Fibroblast of the aortic adventitia (primary cell): ENCODE measurements around the gene PARP16. TPM values are rescaled to one million over a fixed set of nuclear protein-coding genes. Genes with fewer than 3 reads are reported as not detected.
A peak's percentile ranks its signal among the peaks of the same experiment; 100 is the strongest.

Experiments used
- DNase-seq: peaks from one replicate; pipeline ENCODE4 v3.0.0-alpha.2; 2010; ENCODE audit warnings: low read depth
- H3K4me3 ChIP-seq: 2 replicates; pipeline ENCODE4 v1.5.1; 2011; ENCODE audit warnings: low read depth, mild to moderate bottlenecking, control low read depth, low read length, moderate library complexity
- CTCF ChIP-seq: IDR thresholded peaks from 2 replicates; pipeline ENCODE4 v1.5.1; 2011; ENCODE audit warnings: mild to moderate bottlenecking, low read length, control low read depth, inconsistent platforms; ENCODE audit not compliant: insufficient read depth
- total RNA-seq: library from RNA; depleted of rRNA; stranded (reverse); fragments of >200 nt; gene quantifications from 2 replicates; pipeline ENCODE4 v1.2.3, GENCODE V29; 2012; ENCODE audit warnings: low replicate concordance

Gene PARP16
- total RNA-seq, 1 donor = 4.7 TPM

DNA sequence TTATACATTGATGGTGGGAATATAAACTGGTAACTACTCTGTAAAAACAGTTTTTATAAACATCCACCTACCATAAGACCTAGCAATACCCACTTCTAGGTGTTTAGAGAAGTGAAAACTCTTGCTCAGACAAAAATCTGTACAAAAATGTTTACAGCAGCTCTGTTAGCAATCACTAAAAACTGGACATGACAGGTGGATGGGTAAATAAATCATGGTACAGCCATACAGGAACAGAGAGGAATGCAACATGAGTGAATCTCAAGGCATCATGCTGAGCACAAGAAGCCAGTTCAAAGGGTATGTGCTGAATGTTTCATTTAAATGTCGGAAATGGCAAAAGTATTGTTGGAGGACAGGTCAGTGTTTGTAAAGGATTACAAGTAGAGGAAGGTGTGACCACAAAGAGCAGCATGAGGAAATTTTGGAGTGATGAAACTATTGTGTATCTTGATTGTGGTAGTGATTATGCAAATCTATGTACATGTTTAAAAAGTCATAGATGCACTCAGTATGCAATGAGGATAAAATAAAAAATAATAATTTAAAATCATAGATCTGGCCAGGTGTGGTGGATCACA, 6.3 kb upstream of the PARP16 start:
- TF ChIP-seq CTCF = no peak
- DNase-seq = no peak
- H3K4me3 ChIP-seq = no peak overlapping the region

DNA sequence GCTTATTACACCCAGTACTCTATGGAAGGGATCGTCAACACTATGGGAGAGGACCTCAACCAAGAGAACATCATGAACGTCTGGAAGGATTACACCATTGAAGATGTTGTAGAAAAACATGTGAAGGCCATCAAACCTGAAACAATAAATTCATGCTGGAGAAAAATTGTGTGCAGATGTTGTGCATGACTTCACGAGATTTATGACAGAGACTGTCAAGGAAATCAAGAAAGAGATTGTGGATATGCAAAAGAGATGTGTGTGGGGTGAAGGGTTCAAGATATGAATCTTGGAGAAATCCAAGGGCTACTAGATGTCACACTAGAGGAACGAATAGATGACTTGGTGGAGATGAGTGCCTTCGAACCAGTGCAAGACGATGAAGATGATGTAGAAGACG, 3.5 kb upstream of the PARP16 start:
- no peak for TF ChIP-seq CTCF
- H3K4me3 ChIP-seq = no peak overlapping the region
- no peak for DNase-seq

- no peak for DNase-seq
- TF ChIP-seq CTCF = no peak
- H3K4me3 ChIP-seq = no peak overlapping the region
These were observed 2.7 kb upstream of the PARP16 start for GRCh38 chr15:65289261-65289854.

GRCh38 chr15:65287520-65287855, 805 bp upstream of the PARP16 start:
- H3K4me3 ChIP-seq = no peak overlapping the region
- TF ChIP-seq CTCF = no peak
- DNase-seq = no peak

DNA sequence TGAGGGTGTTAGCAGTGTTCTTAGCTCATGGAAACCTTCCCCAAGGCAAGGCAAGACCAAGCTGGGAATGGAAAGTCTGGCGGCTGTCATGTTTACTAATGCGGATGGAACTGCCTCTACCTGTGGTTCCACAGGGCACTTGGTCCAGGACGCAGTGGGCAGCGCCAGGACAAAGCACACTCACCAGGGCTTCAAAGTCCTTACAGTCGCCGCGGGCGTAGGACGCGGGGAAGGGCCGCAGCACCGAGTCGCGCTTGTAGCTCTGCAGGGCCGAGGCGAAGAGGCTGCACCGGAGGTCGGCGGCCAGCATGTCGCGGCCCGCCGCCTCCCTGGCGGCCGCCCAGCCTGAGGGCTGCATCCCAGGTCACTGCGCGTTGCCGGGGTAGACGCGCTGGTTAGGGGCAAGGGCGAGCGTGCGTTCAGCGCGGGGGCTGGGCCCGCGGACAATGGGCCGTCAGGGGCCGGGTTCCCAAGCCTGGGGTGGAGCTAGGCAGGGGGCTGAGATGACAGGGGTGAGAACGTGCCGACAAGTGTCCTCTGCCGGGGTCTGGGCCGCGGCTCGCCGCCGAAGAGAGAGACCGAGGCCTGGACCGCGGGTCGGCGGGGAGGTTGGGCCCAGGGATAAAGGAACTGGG, 497 bp downstream of the PARP16 start:
- peak; percentile 16 for DNase-seq
- H3K4me3 ChIP-seq = peak overlapping the region; percentile 72

GRCh38 chr15:65285291-65286068, 1.2 kb downstream of the PARP16 start:
- H3K4me3 ChIP-seq = peak overlapping the region; percentile 72
- DNase-seq = peak; percentile 48
- TF ChIP-seq CTCF = no peak

More for the DNA sequence above, 497 bp downstream of the PARP16 start:
- no peak for TF ChIP-seq CTCF
